Transverse colon (tissue), 4 donors: ENCODE data around the gene LMF2. TPM values are rescaled to one million over a fixed set of nuclear protein-coding genes. Genes with fewer than 3 reads are reported as not detected.

Experiments
- DNase-seq: peaks from one replicate; pipeline ENCODE4 v3.0.0-alpha.2; 2019
- H3K27ac ChIP-seq, 4 donors: fragments of 200-600 bp; sonication (generic); 2 replicates each; pipeline ENCODE4 v1.5.1; 2016 to 2018; ENCODE audit warnings: inconsistent platforms in 4 of 4
- H3K27me3 ChIP-seq: fragments of 200-600 bp; sonication (generic); 2 replicates; pipeline ENCODE4 v1.5.1; 2017; ENCODE audit warnings: inconsistent platforms
- H3K36me3 ChIP-seq, 4 donors: fragments of 200-600 bp; sonication (generic); 2 replicates each; pipeline ENCODE4 v1.5.1; 2017 to 2019; ENCODE audit warnings: inconsistent platforms in 4 of 4
- H3K4me1 ChIP-seq, 4 donors: fragments of 200-600 bp; sonication (generic); 2 replicates each; pipeline ENCODE4 v1.5.1; 2017 to 2020; ENCODE audit warnings: inconsistent platforms in 4 of 4
- H3K4me3 ChIP-seq, 4 donors: fragments of 200-600 bp; sonication (generic); 1 replicate in 1 of 4; 2 replicates in 3 of 4; pipeline versions ENCODE4 v1.5.1 to v1.6.1; 2017 to 2019; ENCODE audit warnings: inconsistent platforms in 4 of 4
- H3K9me3 ChIP-seq, 2 donors: fragments of 200-600 bp; sonication (generic); 2 replicates each; pipeline ENCODE4 v1.5.1; 2017 to 2019; ENCODE audit warnings: inconsistent platforms in 2 of 2
- EP300 ChIP-seq: sonication (generic); formaldehyde crosslinking; IDR thresholded peaks from one replicate; pipeline ENCODE4 v1.6.1; 2017; ENCODE audit warnings: antibody characterized with exemption, low read depth
- POLR2A ChIP-seq: fragments of 450-650 bp; IDR thresholded peaks from one replicate; pipeline ENCODE4 v1.6.1; 2016; ENCODE audit warnings: antibody characterized with exemption, mild to moderate bottlenecking, moderate library complexity
- POLR2AphosphoS5 ChIP-seq, 3 donors: sonication (generic); formaldehyde crosslinking; IDR thresholded peaks; one replicate each; pipeline ENCODE4 v1.6.1; 2016; ENCODE audit warnings: antibody characterized with exemption in 3 of 3
- WGBS, 2 donors: methylation state at CpG; one replicate each; pipeline ENCODE4 v1.1.5; 2018; ENCODE audit warnings: low coverage in 1 of 2; 5-methylcytosine and 5-hydroxymethylcytosine counted together
- in situ Hi-C, 4 donors: fragments of 200-750 bp; cut with MboI; loops; one replicate each; pipeline versions ENCODE4 v1.15.0 to v1.15.1; 2017; ENCODE audit warnings: low sequenced_read_pairs in 3 of 4, low pct_ligation_motif_present in 1 of 4, low pct_unique_long_range_greater_than_20kb in 1 of 4
- intact Hi-C: fragments of 100-400 bp; cut with DNase I; formaldehyde crosslinking; loops from one replicate; pipeline ENCODE4 v1.15.1; 2023; ENCODE audit warnings: low total_unique reads
- total RNA-seq, 4 donors: library from RNA; depleted of rRNA; stranded (reverse); fragments of >200 nt; gene quantifications; one replicate each; pipeline ENCODE4 v1.1.0, GENCODE V29; 2016
- TF ChIP-seq, protein P1 (sequence below), 5 experiments: fragments of 200-600 bp in 3 of 5; fragments of 450-650 bp in 2 of 5; sonication (generic) in 3 of 5; IDR thresholded peaks; 1 replicate in 2 of 5; 2 replicates in 3 of 5; pipeline ENCODE4 v1.5.1; 2016 to 2017; ENCODE audit warnings: antibody characterized with exemption in 5 of 5, inconsistent platforms in 3 of 5, mild to moderate bottlenecking in 2 of 5, moderate library complexity in 1 of 5

LMF2 gene
- total RNA-seq, 4 donors from 2014 or later, result 54.0 to 119 (median 79.9) TPM

DNA sequence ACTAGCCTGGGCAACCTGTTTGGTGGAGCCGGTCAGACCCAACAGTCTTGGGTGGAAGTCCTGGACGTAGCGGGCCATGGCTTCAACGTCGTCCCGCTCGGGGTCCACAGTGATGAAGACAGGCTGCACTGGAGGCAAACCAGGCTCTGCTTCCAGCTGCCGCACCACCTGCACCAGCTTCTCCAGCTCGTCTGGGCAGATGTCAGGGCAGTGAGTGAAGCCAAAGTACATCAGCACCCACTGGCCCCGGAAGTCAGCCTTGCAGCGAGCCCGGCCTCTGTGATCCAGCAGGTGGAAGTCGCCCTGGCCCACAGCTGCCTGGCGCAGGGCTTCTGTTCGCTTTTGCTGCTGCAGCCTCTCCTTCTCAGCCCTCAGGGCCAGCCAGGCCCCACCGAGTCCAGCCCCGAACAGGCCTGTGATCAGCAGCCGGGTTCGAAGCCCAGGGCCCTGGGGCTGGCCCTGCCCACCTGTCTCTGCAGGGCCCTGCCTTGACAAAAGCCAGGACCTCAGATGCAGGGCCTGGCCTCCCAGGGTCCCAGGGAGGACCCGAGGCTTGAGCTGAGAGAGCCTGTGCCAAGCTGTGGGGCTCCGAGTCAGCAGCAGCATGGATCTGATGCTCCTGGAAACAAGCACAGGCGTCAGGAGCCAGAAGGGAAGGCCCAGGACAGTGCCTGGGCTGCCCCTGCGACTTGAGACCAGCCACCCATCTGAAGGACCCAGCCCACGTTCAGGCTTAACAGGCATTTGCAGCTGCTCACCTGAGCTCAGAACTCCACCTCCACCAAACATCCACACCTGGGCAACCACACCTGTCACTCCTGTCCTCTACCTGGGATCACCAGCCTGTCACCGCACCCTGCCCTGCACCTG, 16.5 kb upstream of the LMF2 start:
- 63% methylated on average over 21 of the region's 25 CpGs; no CpG with 5 or more reads in 1 of the 2 donors for WGBS, 2 donors
- Histone ChIP-seq H3K4me3 (peak overlapping the region in 3 of 4 donors; percentile 70 to 86 (median 77)), H3K9me3 (no peaks in the 10 kb centered on the region), H3K36me3 (peaks cover 0 to 15% (median 4%) of the 10 kb centered on the region in 4 donors), H3K27me3 (no peaks in the 10 kb centered on the region), H3K4me1 (peaks cover 14 to 42% (median 33%) of the 10 kb centered on the region in 4 donors), H3K27ac (peak overlapping the region; percentile 95 to 99 (median 98))
- TF ChIP-seq, protein P1, sequence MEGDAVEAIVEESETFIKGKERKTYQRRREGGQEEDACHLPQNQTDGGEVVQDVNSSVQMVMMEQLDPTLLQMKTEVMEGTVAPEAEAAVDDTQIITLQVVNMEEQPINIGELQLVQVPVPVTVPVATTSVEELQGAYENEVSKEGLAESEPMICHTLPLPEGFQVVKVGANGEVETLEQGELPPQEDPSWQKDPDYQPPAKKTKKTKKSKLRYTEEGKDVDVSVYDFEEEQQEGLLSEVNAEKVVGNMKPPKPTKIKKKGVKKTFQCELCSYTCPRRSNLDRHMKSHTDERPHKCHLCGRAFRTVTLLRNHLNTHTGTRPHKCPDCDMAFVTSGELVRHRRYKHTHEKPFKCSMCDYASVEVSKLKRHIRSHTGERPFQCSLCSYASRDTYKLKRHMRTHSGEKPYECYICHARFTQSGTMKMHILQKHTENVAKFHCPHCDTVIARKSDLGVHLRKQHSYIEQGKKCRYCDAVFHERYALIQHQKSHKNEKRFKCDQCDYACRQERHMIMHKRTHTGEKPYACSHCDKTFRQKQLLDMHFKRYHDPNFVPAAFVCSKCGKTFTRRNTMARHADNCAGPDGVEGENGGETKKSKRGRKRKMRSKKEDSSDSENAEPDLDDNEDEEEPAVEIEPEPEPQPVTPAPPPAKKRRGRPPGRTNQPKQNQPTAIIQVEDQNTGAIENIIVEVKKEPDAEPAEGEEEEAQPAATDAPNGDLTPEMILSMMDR (IDR thresholded peaks at IDR 0.05), result no peak
- intact Hi-C loops (no loop called here), in situ Hi-C loops (no loop called here)
- peak; percentile 43 for DNase-seq

DNA sequence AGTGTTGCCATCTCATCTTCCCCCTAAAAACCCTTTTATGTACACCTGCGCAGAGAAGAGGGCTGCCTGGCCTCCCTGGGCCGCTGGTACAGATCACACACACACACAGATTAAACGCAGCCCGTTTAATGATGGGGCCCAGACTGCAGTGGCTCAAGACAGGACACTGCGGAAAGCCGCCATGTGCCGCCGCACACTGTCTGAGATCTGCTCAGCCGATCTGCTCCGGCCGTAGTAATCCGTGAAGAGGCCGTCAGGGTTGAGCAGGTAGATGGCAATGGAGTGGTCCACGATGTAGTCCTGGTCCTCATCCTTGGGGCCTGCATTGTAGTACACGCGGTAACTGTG, 15.9 kb upstream of the LMF2 start:
- Histone ChIP-seq H3K4me3 (no peak overlapping the region), H3K9me3 (no peaks in the 10 kb centered on the region), H3K36me3 (peaks cover 0 to 15% (median 7%) of the 10 kb centered on the region in 4 donors), H3K27ac (peak overlapping the region in 2 of 4 donors; percentile 95 to 99), H3K27me3 (no peaks in the 10 kb centered on the region), H3K4me1 (peaks cover 14 to 39% (median 32%) of the 10 kb centered on the region in 4 donors)
- in situ Hi-C loops (no loop called here), intact Hi-C loops (no loop called here)
- 86% methylated on average over 16 of the region's 16 CpGs; no CpG with 5 or more reads in 1 of the 2 donors for WGBS, 2 donors
- DNase-seq, result no peak
- TF ChIP-seq POLR2AphosphoS5 (IDR thresholded peaks at IDR 0.05), result no peak
- TF ChIP-seq EP300, result no peak
- TF ChIP-seq, protein P1 (IDR thresholded peaks at IDR 0.05), result no peak
- TF ChIP-seq POLR2A, result no peak

DNA sequence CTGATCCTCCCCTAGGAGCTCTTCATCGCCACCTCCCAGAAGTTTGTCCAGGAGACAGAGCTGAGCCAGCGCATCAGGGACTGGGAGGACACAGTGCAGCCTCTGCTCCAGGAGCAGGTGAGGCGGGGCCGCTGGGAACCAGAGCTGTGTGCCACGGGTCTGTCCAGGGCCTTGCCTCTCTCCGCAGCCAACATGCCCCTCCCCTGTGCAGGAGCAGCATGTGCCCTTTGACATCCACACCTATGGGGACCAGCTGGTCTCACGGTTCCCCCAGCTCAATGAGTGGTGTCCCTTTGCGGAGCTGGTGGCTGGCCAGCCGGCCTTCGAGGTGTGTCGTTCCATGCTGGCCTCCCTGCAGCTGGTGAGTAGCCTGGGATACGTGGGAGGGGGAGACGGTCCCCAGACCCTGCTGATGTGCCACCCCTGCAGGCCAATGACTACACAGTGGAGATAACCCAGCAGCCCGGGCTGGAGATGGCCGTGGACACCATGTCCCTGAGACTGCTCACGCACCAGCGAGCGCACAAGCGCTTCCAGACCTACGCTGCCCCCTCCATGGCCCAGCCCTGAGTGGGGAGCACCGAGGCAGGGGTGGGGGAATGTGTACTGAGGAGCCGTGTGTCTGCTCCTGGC, 15.4 kb upstream of the LMF2 start:
- H3K4me3 ChIP-seq, result no peak overlapping the region
- no peak for DNase-seq
- H3K27me3 ChIP-seq, result no peaks in the 10 kb centered on the region
- no peaks in the 10 kb centered on the region for H3K9me3 ChIP-seq
- no peak overlapping the region for H3K27ac ChIP-seq
- H3K36me3 ChIP-seq, result peaks cover 0 to 17% (median 8%) of the 10 kb centered on the region in 4 donors
- TF ChIP-seq POLR2AphosphoS5 (IDR thresholded peaks at IDR 0.05) (no peak), EP300 (no peak), POLR2A (no peak)
- TF ChIP-seq, protein P1 (IDR thresholded peaks at IDR 0.05), result no peak
- 76% methylated on average over 21 of the region's 22 CpGs; no CpG with 5 or more reads in 1 of the 2 donors for WGBS, 2 donors
- peaks cover 14 to 39% (median 31%) of the 10 kb centered on the region in 4 donors for H3K4me1 ChIP-seq
- intact Hi-C loops (no loop called here), in situ Hi-C loops (no loop called here)

DNA sequence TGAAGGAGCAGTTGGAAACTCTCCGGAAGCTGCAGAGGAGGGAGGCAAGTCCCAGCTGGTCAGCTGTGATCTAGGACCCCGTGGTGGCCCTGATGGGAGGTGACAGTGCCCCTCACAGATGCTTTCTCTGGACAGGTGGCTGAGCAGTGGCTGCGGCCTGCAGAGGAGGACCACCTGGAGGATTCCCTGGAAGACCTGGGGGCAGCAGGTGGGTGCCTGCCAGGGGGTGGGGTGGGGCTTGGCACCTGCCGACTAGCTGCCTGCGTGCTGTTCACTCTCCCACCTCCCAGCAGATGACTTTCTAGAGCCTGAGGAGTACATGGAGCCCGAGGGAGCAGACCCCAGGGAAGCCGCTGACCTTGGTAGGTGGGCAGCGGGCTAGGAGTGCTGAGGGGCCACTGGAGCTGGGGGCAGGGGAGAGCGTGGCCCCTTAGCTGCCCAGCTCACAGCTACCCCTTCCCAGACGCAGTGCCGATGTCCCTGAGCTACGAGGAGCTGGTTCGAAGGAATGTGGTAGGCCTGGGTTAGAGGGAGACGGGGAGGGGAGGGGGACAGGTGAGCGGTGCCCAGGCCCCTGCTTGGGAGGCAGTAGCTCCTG, 14.8 kb upstream of the LMF2 start:
- WGBS, 2 donors, result 90 to 97% methylated on average over 5 to 14 of the region's 15 CpGs
- H3K4me3 ChIP-seq, result no peak overlapping the region
- intact Hi-C loops, result no loop called here
- no peaks in the 10 kb centered on the region for H3K9me3 ChIP-seq
- in situ Hi-C loops, result no loop called here
- TF ChIP-seq, protein P1 (IDR thresholded peaks at IDR 0.05), result no peak
- TF ChIP-seq POLR2A, result no peak
- TF ChIP-seq EP300, result no peak
- TF ChIP-seq POLR2AphosphoS5 (IDR thresholded peaks at IDR 0.05), result no peak
- no peaks in the 10 kb centered on the region for H3K27me3 ChIP-seq
- peaks cover 0 to 21% (median 9%) of the 10 kb centered on the region in 4 donors for H3K36me3 ChIP-seq
- H3K27ac ChIP-seq, result no peak overlapping the region
- H3K4me1 ChIP-seq, result peaks cover 14 to 39% (median 30%) of the 10 kb centered on the region in 4 donors
- DNase-seq, result no peak
